Left colon (tissue), 2 donors: ENCODE data around the gene FOXD4L6. TPM values are rescaled to one million over a fixed set of nuclear protein-coding genes. Genes with fewer than 3 reads are reported as not detected.

Experiments used
- total RNA-seq, 2 donors: library from RNA; stranded (reverse); fragmentation: NEBNext Ultra II Directional; extraction: Animal tissue kit (Norgen Biotek cat#: 25700); gene quantifications; one replicate each; pipeline ENCODE4 v1.2.1, GENCODE V29; 2021
- donor health status: DM: no; HTN: no; CAD: no.
- donor health status: DM: yes; HTN: yes; CAD: no.

The FOXD4L6 gene
- total RNA-seq, 2 donors from 2014 or later: not detected

Other genes starting within 250 kb of the FOXD4L6 start
- gene ZNG1F, start 60.6 kb upstream of the FOXD4L6 start, total RNA-seq: 10 to 100 TPM in 1 of 2 donors, 1 to 10 TPM in 1; 7.9 to 11.3 TPM